DMS53 treated with DMSO at 0.1 percent for 48 hours (cell line): ENCODE results near the gene GRB7.

Source experiments
- DNase-seq: peaks from one replicate; lab custom pipeline; 2025; ENCODE audit not compliant: unreplicated experiment; lab: John Stamatoyannopoulos, UW

GRB7 gene

GRCh38 chr17:39794249-39794970 is 56.7 kb downstream of the GRB7 start:
- DNase-seq = no peak
